Karpas-422 (cell line): Measurements from ENCODE around the gene BCKDK. TPM values are rescaled to one million over a fixed set of nuclear protein-coding genes. Genes with fewer than 3 reads are reported as not detected.

Experiments
- DNase-seq: peaks from one replicate; pipeline ENCODE4 v3.0.0-alpha.2; 2015
- H2AFZ ChIP-seq: fragments of 200-600 bp; sonication (generic); 2 replicates; pipeline ENCODE4 v1.6.1; 2014; ENCODE audit warnings: antibody characterized with exemption, low read length, mixed read lengths
- H3K27ac ChIP-seq: fragments of 200-600 bp; sonication (generic); 2 replicates; pipeline ENCODE4 v1.5.1; 2014; ENCODE audit warnings: mild to moderate bottlenecking, low read length, moderate library complexity
- H3K27me3 ChIP-seq: fragments of 200-600 bp; sonication (generic); 2 replicates; pipeline ENCODE4 v1.6.1; 2014; ENCODE audit warnings: low read length, mixed read lengths
- H3K36me3 ChIP-seq: fragments of 200-600 bp; sonication (generic); 2 replicates; pipeline ENCODE4 v1.6.1; 2014; ENCODE audit warnings: low read length, mixed read lengths; ENCODE audit not compliant: insufficient read depth
- H3K4me1 ChIP-seq: fragments of 200-600 bp; sonication (generic); 2 replicates; pipeline ENCODE4 v1.6.1; 2014; ENCODE audit warnings: mild to moderate bottlenecking, low read length, mixed read lengths
- H3K4me2 ChIP-seq: fragments of 200-600 bp; sonication (generic); 2 replicates; pipeline ENCODE4 v1.6.1; 2014; ENCODE audit warnings: low read length, low read depth, mild to moderate bottlenecking; ENCODE audit not compliant: poor library complexity, severe bottlenecking
- H3K4me3 ChIP-seq: fragments of 200-600 bp; sonication (generic); 2 replicates; pipeline ENCODE4 v1.5.1; 2014; ENCODE audit warnings: mild to moderate bottlenecking, antibody characterized with exemption, low read length, mixed read lengths
- H3K79me2 ChIP-seq: fragments of 200-600 bp; sonication (generic); 2 replicates; pipeline ENCODE4 v1.6.1; 2014; ENCODE audit warnings: mild to moderate bottlenecking, low read length, mixed read lengths
- H3K9ac ChIP-seq: fragments of 200-600 bp; sonication (generic); 2 replicates; pipeline ENCODE4 v1.6.0; 2014; ENCODE audit warnings: low read length
- H3K9me2 ChIP-seq: fragments of 200-600 bp; sonication (generic), shearing (Covaris generic); replicated peaks from 2 replicates; pipeline ENCODE4 v1.6.0; 2014; ENCODE audit warnings: mild to moderate bottlenecking, low read length, moderate library complexity; ENCODE audit not compliant: insufficient read depth
- H3K9me3 ChIP-seq: fragments of 300-700, 200-600 bp; sonication (generic); 2 replicates; pipeline ENCODE4 v1.6.1; 2014; ENCODE audit warnings: low read length, mixed read lengths
- H4K20me1 ChIP-seq: fragments of 200-600 bp; sonication (generic); 2 replicates; pipeline ENCODE4 v1.6.1; 2014; ENCODE audit warnings: mild to moderate bottlenecking, antibody characterized with exemption, low read length, low read depth; ENCODE audit not compliant: insufficient read depth
- total RNA-seq: library from RNA; depleted of rRNA; stranded (reverse); fragments of >200 nt; shearing (Covaris generic); gene quantifications from 2 replicates; pipeline ENCODE4 v1.2.3, GENCODE V29; 2014; ENCODE audit warnings: low replicate concordance

Gene BCKDK
- total RNA-seq, 1 experiment from 2014 or later, result 28.4 TPM

DNA sequence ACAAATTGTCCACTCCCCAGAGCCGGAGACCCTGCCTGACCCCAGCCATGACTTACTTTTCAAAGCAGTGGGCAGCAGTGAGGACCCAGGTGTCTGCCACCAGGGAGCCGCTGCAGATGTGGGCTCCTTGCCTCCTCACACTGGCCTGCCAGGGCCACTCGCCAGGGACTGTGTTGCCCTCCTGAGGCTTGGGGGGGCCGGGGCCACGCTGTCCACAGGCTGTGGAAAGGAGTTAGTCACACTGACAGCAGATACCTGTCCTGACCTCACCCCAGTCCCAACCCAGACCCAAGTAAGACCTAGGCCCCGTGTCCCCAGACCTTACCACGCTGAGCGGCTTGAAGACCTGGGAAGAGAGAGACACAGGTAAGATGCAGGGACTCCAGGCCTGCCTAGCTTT is 20.7 kb upstream of the BCKDK start:
- H3K9me3 ChIP-seq, result no peaks in the 10 kb centered on the region
- H3K36me3 ChIP-seq, result 0 out of 2 replicates have a peak, but pooled peaks cover 3% of the 10 kb centered on the region
- H3K9ac ChIP-seq, result no peak overlapping the region
- H3K9me2 ChIP-seq, result no peaks in the 10 kb centered on the region
- no peak overlapping the region for H2AFZ ChIP-seq
- no peak overlapping the region for H3K4me3 ChIP-seq
- H3K4me2 ChIP-seq, result no peak overlapping the region
- peaks cover 9% of the 10 kb centered on the region for H3K79me2 ChIP-seq
- no peak overlapping the region for H3K27ac ChIP-seq
- no peaks in the 10 kb centered on the region for H3K27me3 ChIP-seq
- peaks cover 12% of the 10 kb centered on the region for H3K4me1 ChIP-seq
- peak; percentile 33 for DNase-seq
- peaks cover 2% of the 10 kb centered on the region; the same call in 1 of the 2 replicates for H4K20me1 ChIP-seq

DNA sequence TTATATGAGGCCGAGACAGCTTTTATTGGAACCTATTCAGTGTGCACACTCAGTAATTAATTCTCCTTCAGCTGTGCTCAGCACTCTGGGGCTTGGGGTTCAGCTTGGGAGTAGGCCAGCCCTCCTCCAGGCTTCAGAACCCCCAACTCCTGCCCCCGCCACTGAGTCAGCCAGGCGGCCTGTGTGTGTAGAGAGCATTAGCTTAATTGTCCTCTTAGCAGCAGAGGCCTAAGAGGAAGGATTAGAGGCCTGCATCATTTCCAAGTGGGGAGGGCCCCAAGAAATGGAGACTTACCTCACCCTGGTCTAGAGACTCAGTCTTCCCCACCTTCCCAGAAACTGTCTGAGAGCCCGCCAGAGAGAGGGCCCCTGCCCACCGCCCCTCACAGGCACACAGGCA is 20.2 kb upstream of the BCKDK start:
- no peaks in the 10 kb centered on the region for H3K27me3 ChIP-seq
- no peak for DNase-seq
- no peak overlapping the region for H3K9ac ChIP-seq
- H3K4me2 ChIP-seq, result no peak overlapping the region
- peaks cover 16% of the 10 kb centered on the region for H3K4me1 ChIP-seq
- peaks cover 4% of the 10 kb centered on the region; the same call in 1 of the 2 replicates for H4K20me1 ChIP-seq
- H3K27ac ChIP-seq, result no peak overlapping the region
- H3K9me3 ChIP-seq, result no peaks in the 10 kb centered on the region
- H3K4me3 ChIP-seq, result no peak overlapping the region
- 0 out of 2 replicates have a peak, but pooled peaks cover 4% of the 10 kb centered on the region for H3K36me3 ChIP-seq
- peaks cover 14% of the 10 kb centered on the region for H3K79me2 ChIP-seq
- H2AFZ ChIP-seq, result no peak overlapping the region
- H3K9me2 ChIP-seq, result no peaks in the 10 kb centered on the region

DNA sequence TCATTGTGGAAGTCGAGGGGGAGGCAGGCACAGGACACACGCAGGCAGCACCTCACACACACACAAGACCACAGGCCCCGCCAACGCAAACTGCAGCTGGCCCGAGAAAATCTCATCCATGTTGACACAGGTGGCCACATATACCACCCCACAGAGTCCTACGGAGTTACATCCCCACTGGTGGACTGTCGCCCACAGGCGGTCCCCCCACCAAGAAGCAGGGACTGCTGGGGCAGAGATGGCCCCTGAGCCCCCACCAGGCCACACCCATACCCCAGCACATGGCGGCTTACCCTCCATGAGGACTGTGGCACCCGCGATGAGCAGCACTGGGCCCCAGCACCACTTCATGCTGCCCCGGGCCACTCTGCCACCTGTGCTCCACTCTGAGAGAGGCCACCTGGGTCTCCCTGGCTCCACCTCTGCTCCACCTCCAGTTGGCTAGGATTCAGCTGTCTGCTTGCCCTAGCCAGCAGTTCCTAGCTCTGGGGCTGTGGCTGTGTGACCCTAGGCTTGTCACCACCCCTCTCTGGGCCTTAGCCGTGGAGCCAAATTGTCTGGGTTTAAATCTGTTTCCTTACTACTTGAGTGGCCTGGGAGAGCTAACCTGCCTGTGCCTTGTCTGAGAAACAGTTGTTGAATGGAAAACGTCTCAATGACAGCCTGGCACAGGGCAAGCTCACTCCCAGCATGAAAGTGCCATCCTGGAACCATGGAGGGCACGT is 19.6 kb upstream of the BCKDK start, which contains the start of gene PRSS53:
TSS of gene PRSS53 (minus strand) at position 485 of the 725 bp plus-strand sequence. CDS start at position 351, 134 bp downstream.
- Histone ChIP-seq H3K4me2 (no peak within 1 kb of the TSS), H3K4me3 (no peak within 1 kb of the TSS), H3K27me3 (no peaks in the 10 kb centered on the region), H3K4me1 (peaks cover 22% of the 10 kb centered on the region), H3K9me2 (no peaks in the 10 kb centered on the region), H3K36me3 (0 out of 2 replicates have a peak, but pooled peaks cover 4% of the 10 kb centered on the region), H3K9ac (no peak within 1 kb of the TSS), H2AFZ (no peak within 1 kb of the TSS), H4K20me1 (peaks cover 4% of the 10 kb centered on the region; the same call in 1 of the 2 replicates), H3K79me2 (peaks cover 20% of the 10 kb centered on the region), H3K27ac (no peak within 1 kb of the TSS), H3K9me3 (no peaks in the 10 kb centered on the region)
- no peak for DNase-seq

DNA sequence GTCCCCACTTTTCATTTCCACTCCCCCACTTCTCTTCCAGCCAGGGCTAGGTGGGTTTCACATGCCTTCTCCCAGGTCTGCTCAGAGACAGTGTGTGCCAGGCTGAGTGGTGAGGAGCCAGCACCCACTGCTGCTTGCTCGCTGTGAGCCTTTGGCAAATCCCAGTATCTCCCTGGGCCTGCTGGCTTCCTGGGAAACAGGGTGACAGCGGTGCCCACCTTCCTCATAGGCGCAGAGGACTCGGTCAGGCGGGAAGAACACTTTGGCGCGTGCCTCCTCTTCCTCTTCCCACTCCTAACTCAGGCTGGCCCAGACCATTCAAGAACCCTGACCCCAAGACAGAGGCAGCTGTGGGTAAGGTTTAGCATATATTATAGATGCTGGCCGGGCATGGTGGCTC is 19.0 kb upstream of the BCKDK start:
- H3K27ac ChIP-seq, result no peak overlapping the region
- H3K79me2 ChIP-seq, result peaks cover 26% of the 10 kb centered on the region
- H2AFZ ChIP-seq, result no peak overlapping the region
- H3K4me1 ChIP-seq, result peaks cover 22% of the 10 kb centered on the region
- H3K27me3 ChIP-seq, result no peaks in the 10 kb centered on the region
- DNase-seq, result no peak
- H3K36me3 ChIP-seq, result 0 out of 2 replicates have a peak, but pooled peaks cover 4% of the 10 kb centered on the region
- H3K9me2 ChIP-seq, result no peaks in the 10 kb centered on the region
- H3K4me2 ChIP-seq, result no peak overlapping the region
- no peak overlapping the region for H3K9ac ChIP-seq
- H4K20me1 ChIP-seq, result peaks cover 4% of the 10 kb centered on the region; the same call in 1 of the 2 replicates
- no peaks in the 10 kb centered on the region for H3K9me3 ChIP-seq
- H3K4me3 ChIP-seq, result no peak overlapping the region

DNA sequence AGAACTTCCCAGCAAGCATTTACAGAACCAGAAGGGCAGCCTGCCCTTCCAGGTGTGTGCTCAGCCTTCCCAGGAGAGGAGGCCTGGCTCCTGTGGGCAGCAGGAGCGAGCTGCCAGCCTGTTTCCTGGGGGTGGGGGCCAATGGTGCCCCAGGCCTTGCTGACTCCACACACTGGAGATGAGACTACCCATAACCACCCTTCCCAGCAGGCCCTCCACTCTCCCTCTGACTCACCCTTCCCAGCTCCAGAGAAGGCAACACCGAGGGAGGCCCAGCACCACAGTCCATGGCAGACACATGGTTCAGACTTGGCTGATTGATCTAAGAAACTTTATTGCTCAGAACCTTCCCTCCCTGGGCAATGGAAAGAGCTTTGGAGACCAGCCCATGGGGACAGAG is 17.6 kb upstream of the BCKDK start:
- Histone ChIP-seq H3K27me3 (no peaks in the 10 kb centered on the region), H3K9me3 (no peaks in the 10 kb centered on the region), H3K9ac (no peak overlapping the region)

DNA sequence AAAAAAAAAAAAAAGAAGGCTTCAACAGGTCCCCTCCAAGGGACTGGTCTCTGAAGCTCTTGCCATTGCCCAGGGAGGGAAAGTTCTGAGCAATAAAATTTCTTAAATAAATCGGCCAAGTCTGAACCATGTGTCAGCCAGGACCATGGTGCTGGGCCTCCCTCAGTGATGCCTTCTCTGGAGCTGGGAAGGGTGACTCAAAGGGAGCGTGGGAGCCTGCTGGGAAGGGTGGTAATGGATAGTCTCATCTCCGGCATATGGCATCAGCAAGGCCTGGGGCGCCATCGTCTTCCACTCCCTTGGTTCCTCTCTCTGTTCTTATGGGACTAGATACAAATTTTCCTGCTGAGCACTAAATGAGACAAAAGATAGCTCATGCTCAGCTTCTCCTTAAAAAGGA is 15.9 kb upstream of the BCKDK start:
- Histone ChIP-seq H3K9me3 (no peaks in the 10 kb centered on the region), H3K4me3 (no peak overlapping the region), H3K36me3 (0 out of 2 replicates have a peak, but pooled peaks cover 4% of the 10 kb centered on the region), H2AFZ (no peak overlapping the region), H3K4me2 (peak overlapping the region; percentile 89), H4K20me1 (0 out of 2 replicates have a peak, but pooled peaks cover 4% of the 10 kb centered on the region), H3K27me3 (no peaks in the 10 kb centered on the region), H3K27ac (no peak overlapping the region), H3K4me1 (peaks cover 18% of the 10 kb centered on the region), H3K79me2 (peaks cover 31% of the 10 kb centered on the region), H3K9ac (no peak overlapping the region), H3K9me2 (no peaks in the 10 kb centered on the region)
- peak; percentile 32 for DNase-seq

More for the DNA sequence above, 17.6 kb upstream of the BCKDK start:
- Histone ChIP-seq H3K27ac (no peak overlapping the region), H2AFZ (no peak overlapping the region), H3K79me2 (peaks cover 31% of the 10 kb centered on the region), H4K20me1 (peaks cover 4% of the 10 kb centered on the region; the same call in 1 of the 2 replicates), H3K4me3 (no peak overlapping the region), H3K4me1 (peaks cover 22% of the 10 kb centered on the region), H3K36me3 (0 out of 2 replicates have a peak, but pooled peaks cover 4% of the 10 kb centered on the region), H3K4me2 (no peak overlapping the region), H3K9me2 (no peaks in the 10 kb centered on the region)
- DNase-seq, result peak; percentile 29

DNA sequence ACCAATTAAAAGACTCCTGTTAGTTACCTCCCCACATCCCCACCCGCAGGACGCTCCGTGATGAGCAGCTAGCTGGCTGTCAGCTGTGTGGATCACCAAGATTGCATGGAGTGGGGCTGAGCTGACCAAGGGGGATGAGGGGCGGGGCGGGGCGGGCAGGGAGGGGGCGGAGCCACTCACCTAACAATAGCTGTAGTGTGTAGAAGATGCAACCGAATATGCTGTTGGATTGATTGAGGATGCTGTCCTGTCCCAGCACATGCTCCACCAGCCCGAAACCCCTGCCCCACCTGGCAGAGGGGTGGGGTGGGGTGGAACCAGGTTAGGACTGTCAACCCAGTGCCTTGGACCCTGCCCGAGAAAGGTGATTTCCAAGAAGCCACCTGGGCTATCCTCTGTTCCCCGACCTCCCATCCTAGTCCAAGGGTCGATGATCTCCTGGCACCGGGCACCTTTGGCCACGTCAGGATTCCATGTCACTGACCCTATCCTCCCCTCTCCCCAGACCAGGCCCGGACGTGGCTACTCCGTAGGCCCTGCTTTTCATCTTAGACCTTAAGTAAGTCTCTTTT is 15.0 kb upstream of the BCKDK start:
- DNase-seq, result peak; percentile 68
- H3K9ac ChIP-seq, result peak overlapping the region; percentile 92

DNA sequence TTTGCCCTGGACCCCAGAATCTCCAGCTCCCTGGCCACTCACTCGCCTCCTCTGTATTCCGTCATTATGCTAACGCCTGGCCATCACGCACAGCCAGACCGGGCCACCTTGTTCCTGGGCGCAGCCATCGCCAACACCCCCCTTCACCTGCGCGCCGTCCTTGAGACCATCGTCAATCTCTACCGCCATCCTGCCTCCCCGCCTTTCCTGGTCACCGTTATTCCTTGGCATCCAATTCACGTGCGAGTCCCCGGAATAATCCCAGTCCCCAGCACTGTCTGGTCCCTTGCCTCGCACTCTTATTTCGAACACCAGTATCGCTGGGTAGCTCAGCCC is 14.1 kb upstream of the BCKDK start:
- Histone ChIP-seq H3K4me2 (peak overlapping the region; percentile 89), H3K27ac (peak overlapping the region; percentile 69), H3K4me3 (peak overlapping the region; percentile 97), H3K79me2 (peaks cover 31% of the 10 kb centered on the region), H3K9me2 (no peaks in the 10 kb centered on the region), H3K27me3 (no peaks in the 10 kb centered on the region), H3K9me3 (no peaks in the 10 kb centered on the region), H3K36me3 (0 out of 2 replicates have a peak, but pooled peaks cover 4% of the 10 kb centered on the region), H3K4me1 (peaks cover 18% of the 10 kb centered on the region), H2AFZ (peak overlapping the region; percentile 58; the same call in 1 of the 2 replicates), H4K20me1 (0 out of 2 replicates have a peak, but pooled peaks cover 4% of the 10 kb centered on the region), H3K9ac (peak overlapping the region; percentile 92)
- peak; percentile 61 for DNase-seq

More for the DNA sequence above, 15.0 kb upstream of the BCKDK start:
- H2AFZ ChIP-seq, result no peak overlapping the region
- no peaks in the 10 kb centered on the region for H3K9me2 ChIP-seq
- H3K4me2 ChIP-seq, result peak overlapping the region; percentile 89
- no peaks in the 10 kb centered on the region for H3K9me3 ChIP-seq
- H3K36me3 ChIP-seq, result 0 out of 2 replicates have a peak, but pooled peaks cover 4% of the 10 kb centered on the region
- no peak overlapping the region; the same call in 1 of the 2 replicates for H3K27ac ChIP-seq
- 0 out of 2 replicates have a peak, but pooled peaks cover 4% of the 10 kb centered on the region for H4K20me1 ChIP-seq
- H3K79me2 ChIP-seq, result peaks cover 31% of the 10 kb centered on the region
- H3K27me3 ChIP-seq, result no peaks in the 10 kb centered on the region
- H3K4me3 ChIP-seq, result peak overlapping the region; percentile 97
- H3K4me1 ChIP-seq, result peaks cover 18% of the 10 kb centered on the region
